ENCODE measurements around the gene KDM6B. TPM values are rescaled to one million over a fixed set of nuclear protein-coding genes. Genes with fewer than 3 reads are reported as not detected.

The KDM6B gene
- total RNA-seq, 1 donor from 2014 or later = 2.7 TPM

GRCh38 chr17:7882629-7883028 is 48.6 kb downstream of the KDM6B start:
- no peak overlapping the region for H3K4me3 ChIP-seq (ENCODE audit: low read depth, low read length)
- no peak for TF ChIP-seq CTCF (conservative IDR thresholded peaks at IDR 0.05; ENCODE audit: low read depth, low read length)
- DNase-seq (ENCODE audit: low read depth) = no peak

Other genes with a start within 250 kb of the KDM6B start
- gene SOX15, start 244.1 kb upstream of the KDM6B start, total RNA-seq = 18.7 and 19.0 TPM in 2 replicates
- 49.9 and 53.6 TPM in 2 replicates for gene FXR2, start 219.3 kb upstream of the KDM6B start, total RNA-seq
- 32.6 and 43.4 TPM in 2 replicates for gene SAT2, start 206.4 kb upstream of the KDM6B start, total RNA-seq
- not detected in 2 replicates for gene SHBG, start 204.1 kb upstream of the KDM6B start, total RNA-seq
- gene ATP1B2, start 183.3 kb upstream of the KDM6B start, total RNA-seq = not detected in 2 replicates
- 49.4 and 89.4 TPM in 2 replicates for gene TP53, start 146.7 kb upstream of the KDM6B start, total RNA-seq
- 14.9 and 41.6 TPM in 2 replicates for gene WRAP53, start 145.7 kb upstream of the KDM6B start, total RNA-seq
- 0.94 and 1.7 TPM in 2 replicates for gene EFNB3, start 129.0 kb upstream of the KDM6B start, total RNA-seq
- gene DNAH2, start 116.5 kb upstream of the KDM6B start, total RNA-seq = not detected in 2 replicates
- gene TMEM88, start 20.8 kb downstream of the KDM6B start, total RNA-seq = 7.3 and 19.8 TPM in 2 replicates
- gene NAA38, start 23.3 kb downstream of the KDM6B start, total RNA-seq = 108 and 146 TPM in 2 replicates
- 5.1 and 5.9 TPM in 2 replicates for gene CYB5D1, start 23.8 kb downstream of the KDM6B start, total RNA-seq
- gene CHD3, start 54.6 kb downstream of the KDM6B start, total RNA-seq = 30.3 and 40.7 TPM in 2 replicates
- gene RNF227, start 82.1 kb downstream of the KDM6B start, total RNA-seq = 0.35 and 0.65 TPM in 2 replicates
- gene KCNAB3, start 95.6 kb downstream of the KDM6B start, total RNA-seq = 0.06 and 1.2 TPM in 2 replicates
- gene TRAPPC1, start 97.7 kb downstream of the KDM6B start, total RNA-seq = 76.1 and 95.3 TPM in 2 replicates
- gene CNTROB, start 98.0 kb downstream of the KDM6B start, total RNA-seq = 26.8 and 44.9 TPM in 2 replicates
- gene GUCY2D, start 168.4 kb downstream of the KDM6B start, total RNA-seq = not detected in 2 replicates
- gene ALOX15B, start 204.8 kb downstream of the KDM6B start, total RNA-seq = 0.07 and 1.3 TPM in 2 replicates

Measured in epithelial cell of proximal tubule (primary cell).